HepG2 (cell line): Measurements from ENCODE around the gene KTI12. TPM values are rescaled to one million over a fixed set of nuclear protein-coding genes. Genes with fewer than 3 reads are reported as not detected.
A peak's percentile ranks its signal among the peaks of the same experiment; 100 is the strongest.

ENCODE experiments used
- ARHGAP35 ChIP-seq: sonication (generic); formaldehyde crosslinking; IDR thresholded peaks from 2 replicates; pipeline ENCODE4 v1.9.0; 2022; ENCODE audit warnings: mild to moderate bottlenecking, inconsistent platforms, moderate library complexity, missing genetic modification reagents, borderline replicate concordance
- ATF1 ChIP-seq: IDR thresholded peaks from 2 replicates; pipeline ENCODE4 v1.6.1; 2016; ENCODE audit warnings: mild to moderate bottlenecking, control low read depth
- MTF2 ChIP-seq: sonication (generic); formaldehyde crosslinking; IDR thresholded peaks from 2 replicates; pipeline ENCODE4 v1.5.0; 2020; ENCODE audit warnings: missing genetic modification reagents, borderline replicate concordance
- PAX8 ChIP-seq: sonication (generic); formaldehyde crosslinking; IDR thresholded peaks from 2 replicates; pipeline ENCODE4 v1.8.0; 2022; ENCODE audit warnings: mild to moderate bottlenecking, missing genetic modification reagents, borderline replicate concordance
- PITX1 ChIP-seq: sonication (generic); formaldehyde crosslinking; IDR thresholded peaks from 2 replicates; pipeline ENCODE4 v1.5.1; 2020; ENCODE audit warnings: mild to moderate bottlenecking, missing genetic modification reagents
- POLR2AphosphoS5 ChIP-seq: IDR thresholded peaks from 2 replicates; pipeline ENCODE4 v1.6.1; 2012; ENCODE audit warnings: low read depth, low read length
- REXO4 ChIP-seq: sonication (generic); formaldehyde crosslinking; IDR thresholded peaks from 2 replicates; pipeline ENCODE4 v1.8.0; 2022; ENCODE audit warnings: missing genetic modification reagents, mild to moderate bottlenecking, borderline replicate concordance
- TBX2 ChIP-seq: sonication (generic); formaldehyde crosslinking; IDR thresholded peaks from 2 replicates; pipeline ENCODE4 v1.5.0; 2020; ENCODE audit warnings: missing genetic modification reagents, mild to moderate bottlenecking, borderline replicate concordance
- TSC22D2 ChIP-seq: sonication (generic); formaldehyde crosslinking; IDR thresholded peaks from 2 replicates; pipeline ENCODE4 v1.5.1; 2020; ENCODE audit warnings: missing genetic modification reagents, mild to moderate bottlenecking, borderline replicate concordance
- ZBTB7A ChIP-seq: sonication (generic); formaldehyde crosslinking; IDR thresholded peaks from 2 replicates; pipeline ENCODE4 v1.8.0; 2022; ENCODE audit warnings: mild to moderate bottlenecking, missing genetic modification reagents
- ZNF3 ChIP-seq: IDR thresholded peaks from 2 replicates; pipeline ENCODE4 v1.7.0; 2017; ENCODE audit warnings: inconsistent platforms
- ZNF331 ChIP-seq: sonication (generic); formaldehyde crosslinking; IDR thresholded peaks from 2 replicates; pipeline ENCODE4 v1.4.0; 2020; ENCODE audit warnings: missing genetic modification reagents
- ZNF552 ChIP-seq: sonication (generic); formaldehyde crosslinking; IDR thresholded peaks from 2 replicates; pipeline ENCODE4 v1.9.0; 2022; ENCODE audit warnings: missing genetic modification reagents, mild to moderate bottlenecking, borderline replicate concordance
- ZNF614 ChIP-seq: IDR thresholded peaks from 2 replicates; pipeline ENCODE4 v1.6.1; 2018; ENCODE audit warnings: missing biosample characterization, missing genetic modification reagents, inconsistent platforms, borderline replicate concordance
- ZNF678 ChIP-seq: sonication (generic); formaldehyde crosslinking; IDR thresholded peaks from 2 replicates; pipeline ENCODE4 v1.4.0; 2020; ENCODE audit warnings: mild to moderate bottlenecking, missing genetic modification reagents
- ZNF703 ChIP-seq: sonication (generic); formaldehyde crosslinking; IDR thresholded peaks from 2 replicates; pipeline ENCODE4 v1.5.1; 2020; ENCODE audit warnings: missing genetic modification reagents, mild to moderate bottlenecking, moderate library complexity, borderline replicate concordance
- ZNF75D ChIP-seq: sonication (generic); formaldehyde crosslinking; IDR thresholded peaks from 2 replicates; pipeline ENCODE4 v1.8.1; 2023; ENCODE audit warnings: missing genetic modification reagents, mild to moderate bottlenecking, borderline replicate concordance
- ZNF773 ChIP-seq: sonication (generic); formaldehyde crosslinking; IDR thresholded peaks from 2 replicates; pipeline ENCODE4 v1.4.0; 2020; ENCODE audit warnings: missing genetic modification reagents, borderline replicate concordance
- polyA plus RNA-seq, 8 experiments: library from polyadenylated mRNA; depleted of rRNA in 3 of 8; stranded (reverse) in 7 of 8; unstranded in 1 of 8; fragments of >200 nt; fragmentation: Illumina TruSeq in 4 of 8; extraction: Trizol in 4 of 8; gene quantifications; 2 replicates each; pipeline versions ENCODE4 v1.2.1 to v1.2.3, GENCODE V29; 2011 to 2016; ENCODE audit warnings: low read depth in 4 of 8, missing spikeins in 1 of 8, mixed read lengths in 1 of 8; ENCODE audit not compliant: insufficient read depth in 1 of 8
- total RNA-seq, 5 experiments: library from RNA; depleted of rRNA; stranded (reverse); fragments of >200 nt; fragmentation: Illumina TruSeq; extraction: Trizol; gene quantifications; 2 replicates each; pipeline ENCODE4 v1.2.3, GENCODE V29; 2016; ENCODE audit warnings: low read depth in 1 of 5
- TF ChIP-seq, protein P1 (sequence below): sonication (generic); formaldehyde crosslinking; IDR thresholded peaks from 2 replicates; pipeline ENCODE4 v1.9.0; 2022; ENCODE audit warnings: low read depth, missing genetic modification reagents
- TF ChIP-seq, protein P2 (sequence below): sonication (generic); formaldehyde crosslinking; IDR thresholded peaks from 2 replicates; pipeline ENCODE4 v1.5.1; 2020; ENCODE audit warnings: missing genetic modification reagents, mild to moderate bottlenecking, borderline replicate concordance
- TF ChIP-seq, protein P3 (sequence below): sonication (generic); formaldehyde crosslinking; IDR thresholded peaks from 2 replicates; pipeline ENCODE4 v1.9.0; 2021; ENCODE audit warnings: missing genetic modification reagents, mild to moderate bottlenecking, borderline replicate concordance

KTI12 gene
- total and polyA plus RNA-seq, 2 of the 13 experiments (the other 11 are each of a cell fraction or from before 2014, with no cell fraction given), result 7.4 to 10.2 TPM

- TF ChIP-seq ZNF75D (no peak), ZNF331 (CRISPR knock-in tag) (no peak), ZNF773 (CRISPR knock-in tag) (no peak), ZNF678 (CRISPR knock-in tag) (0 out of 2 replicates have a peak, but pooled peaks have one; percentile 71), ZNF703 (CRISPR knock-in tag) (no peak), ATF1 (CRISPR knock-in tag) (peak; percentile 79), MTF2 (CRISPR knock-in tag) (no peak), PITX1 (CRISPR knock-in tag) (0 out of 2 replicates have a peak, but pooled peaks have one; percentile 30), PAX8 (no peak), ZBTB7A (CRISPR knock-in tag) (0 out of 2 replicates have a peak, but pooled peaks have one; percentile 27), ZNF614 (CRISPR knock-in tag) (peak; percentile 71; the same call in 1 of the 2 replicates), POLR2AphosphoS5 (peak; percentile 81), ARHGAP35 (peak; percentile 94; the same call in 1 of the 2 replicates), ZNF3 (CRISPR knock-in tag) (no peak), REXO4 (CRISPR knock-in tag) (no peak), TBX2 (CRISPR knock-in tag) (peak; percentile 77), ZNF552 (CRISPR knock-in tag) (no peak), TSC22D2 (CRISPR knock-in tag) (no peak)
- TF ChIP-seq, protein P1, sequence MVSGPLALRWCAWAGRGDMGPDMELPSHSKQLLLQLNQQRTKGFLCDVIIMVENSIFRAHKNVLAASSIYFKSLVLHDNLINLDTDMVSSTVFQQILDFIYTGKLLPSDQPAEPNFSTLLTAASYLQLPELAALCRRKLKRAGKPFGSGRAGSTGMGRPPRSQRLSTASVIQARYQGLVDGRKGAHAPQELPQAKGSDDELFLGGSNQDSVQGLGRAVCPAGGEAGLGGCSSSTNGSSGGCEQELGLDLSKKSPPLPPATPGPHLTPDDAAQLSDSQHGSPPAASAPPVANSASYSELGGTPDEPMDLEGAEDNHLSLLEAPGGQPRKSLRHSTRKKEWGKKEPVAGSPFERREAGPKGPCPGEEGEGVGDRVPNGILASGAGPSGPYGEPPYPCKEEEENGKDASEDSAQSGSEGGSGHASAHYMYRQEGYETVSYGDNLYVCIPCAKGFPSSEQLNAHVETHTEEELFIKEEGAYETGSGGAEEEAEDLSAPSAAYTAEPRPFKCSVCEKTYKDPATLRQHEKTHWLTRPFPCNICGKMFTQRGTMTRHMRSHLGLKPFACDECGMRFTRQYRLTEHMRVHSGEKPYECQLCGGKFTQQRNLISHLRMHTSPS (CRISPR knock-in tag), result peak; percentile 42; the same call in 1 of the 2 replicates
- TF ChIP-seq, protein P2, sequence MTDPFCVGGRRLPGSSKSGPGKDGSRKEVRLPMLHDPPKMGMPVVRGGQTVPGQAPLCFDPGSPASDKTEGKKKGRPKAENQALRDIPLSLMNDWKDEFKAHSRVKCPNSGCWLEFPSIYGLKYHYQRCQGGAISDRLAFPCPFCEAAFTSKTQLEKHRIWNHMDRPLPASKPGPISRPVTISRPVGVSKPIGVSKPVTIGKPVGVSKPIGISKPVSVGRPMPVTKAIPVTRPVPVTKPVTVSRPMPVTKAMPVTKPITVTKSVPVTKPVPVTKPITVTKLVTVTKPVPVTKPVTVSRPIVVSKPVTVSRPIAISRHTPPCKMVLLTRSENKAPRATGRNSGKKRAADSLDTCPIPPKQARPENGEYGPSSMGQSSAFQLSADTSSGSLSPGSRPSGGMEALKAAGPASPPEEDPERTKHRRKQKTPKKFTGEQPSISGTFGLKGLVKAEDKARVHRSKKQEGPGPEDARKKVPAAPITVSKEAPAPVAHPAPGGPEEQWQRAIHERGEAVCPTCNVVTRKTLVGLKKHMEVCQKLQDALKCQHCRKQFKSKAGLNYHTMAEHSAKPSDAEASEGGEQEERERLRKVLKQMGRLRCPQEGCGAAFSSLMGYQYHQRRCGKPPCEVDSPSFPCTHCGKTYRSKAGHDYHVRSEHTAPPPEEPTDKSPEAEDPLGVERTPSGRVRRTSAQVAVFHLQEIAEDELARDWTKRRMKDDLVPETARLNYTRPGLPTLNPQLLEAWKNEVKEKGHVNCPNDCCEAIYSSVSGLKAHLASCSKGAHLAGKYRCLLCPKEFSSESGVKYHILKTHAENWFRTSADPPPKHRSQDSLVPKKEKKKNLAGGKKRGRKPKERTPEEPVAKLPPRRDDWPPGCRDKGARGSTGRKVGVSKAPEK (CRISPR knock-in tag), result no peak
- TF ChIP-seq, protein P3, sequence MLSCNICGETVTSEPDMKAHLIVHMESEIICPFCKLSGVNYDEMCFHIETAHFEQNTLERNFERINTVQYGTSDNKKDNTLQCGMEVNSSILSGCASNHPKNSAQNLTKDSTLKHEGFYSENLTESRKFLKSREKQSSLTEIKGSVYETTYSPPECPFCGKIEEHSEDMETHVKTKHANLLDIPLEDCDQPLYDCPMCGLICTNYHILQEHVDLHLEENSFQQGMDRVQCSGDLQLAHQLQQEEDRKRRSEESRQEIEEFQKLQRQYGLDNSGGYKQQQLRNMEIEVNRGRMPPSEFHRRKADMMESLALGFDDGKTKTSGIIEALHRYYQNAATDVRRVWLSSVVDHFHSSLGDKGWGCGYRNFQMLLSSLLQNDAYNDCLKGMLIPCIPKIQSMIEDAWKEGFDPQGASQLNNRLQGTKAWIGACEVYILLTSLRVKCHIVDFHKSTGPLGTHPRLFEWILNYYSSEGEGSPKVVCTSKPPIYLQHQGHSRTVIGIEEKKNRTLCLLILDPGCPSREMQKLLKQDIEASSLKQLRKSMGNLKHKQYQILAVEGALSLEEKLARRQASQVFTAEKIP (CRISPR knock-in tag), result no peak
Observed at GRCh38 chr1:52033190-52034049, at the start of gene KTI12 (continued).
